Coronary artery (tissue), 2 donors: ENCODE data around the gene SLC39A3.

ENCODE experiments used
- DNase-seq: peaks from one replicate; pipeline ENCODE4 v3.0.0-alpha.2; 2017; ENCODE audit warnings: low spot score
- H3K27ac ChIP-seq, 2 donors: fragments of 200-600 bp; sonication (generic); one replicate each; pipeline ENCODE4 v1.5.1; 2016 to 2019
- H3K4me3 ChIP-seq: fragments of 200-600 bp; sonication (generic); 2 replicates; pipeline ENCODE4 v1.5.1; 2016; ENCODE audit warnings: mild to moderate bottlenecking, moderate library complexity
- CTCF ChIP-seq: fragments of 200-600 bp; sonication (generic); IDR thresholded peaks from one replicate; pipeline ENCODE4 v1.5.1; 2019; ENCODE audit warnings: antibody characterized with exemption

The SLC39A3 gene

DNA sequence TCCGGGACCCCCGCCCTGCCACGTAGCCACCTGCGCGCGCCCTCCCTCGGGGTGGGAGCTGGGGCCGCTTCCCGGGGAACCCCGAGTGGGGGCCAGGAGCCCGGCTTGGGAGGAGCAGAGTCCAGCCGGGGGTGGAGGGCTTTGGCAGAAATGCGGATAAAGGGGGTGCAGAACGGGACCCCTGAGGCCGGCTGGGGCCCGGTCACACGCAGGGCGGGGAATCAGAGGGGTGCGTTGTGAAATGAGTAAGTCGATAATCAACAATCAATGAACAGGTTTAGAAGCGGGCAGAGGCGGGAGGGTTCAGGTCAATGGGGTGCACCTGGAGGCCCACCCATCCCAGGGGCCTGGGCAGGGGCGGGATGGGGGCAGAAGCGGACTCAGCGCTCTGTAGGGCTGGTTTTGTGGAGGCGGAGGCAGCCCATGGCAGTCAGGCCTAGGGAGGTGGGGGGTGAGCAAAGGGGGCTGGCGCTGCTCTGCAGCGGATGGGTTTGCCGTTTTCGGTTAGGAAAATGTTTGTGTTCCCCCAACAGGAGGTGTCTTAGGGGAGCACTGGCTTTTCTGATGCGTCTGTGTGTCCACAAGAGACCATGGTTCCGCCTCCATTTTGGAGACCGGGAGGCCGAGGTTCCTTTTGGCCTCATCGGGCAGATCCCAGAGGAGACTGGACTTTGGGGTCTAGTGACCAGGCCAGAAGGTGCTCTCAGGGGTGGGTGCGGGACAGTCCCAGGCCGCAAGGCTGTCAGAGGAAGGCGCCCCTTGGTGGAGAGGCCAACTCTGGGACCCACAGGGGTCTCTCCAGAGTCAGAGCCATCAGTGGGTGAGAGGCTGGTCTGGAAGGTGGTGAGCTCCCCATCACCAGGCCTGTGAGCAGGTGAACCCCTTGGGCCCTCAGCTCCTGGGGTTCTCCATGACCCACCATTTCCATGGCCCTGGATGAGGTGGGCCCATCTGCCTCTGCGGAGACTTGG is 18.0 kb downstream of the SLC39A3 start:
- no peak for TF ChIP-seq CTCF
- no peak overlapping the region for H3K27ac ChIP-seq
- H3K4me3 ChIP-seq, result peak overlapping the region; percentile 62
- DNase-seq, result no peak

- H3K27ac ChIP-seq, result no peak within 1 kb of the TSS
- peak within 1 kb of the TSS; percentile 62 for H3K4me3 ChIP-seq
- no peak for DNase-seq
- no peak for TF ChIP-seq CTCF
Measured at GRCh38 chr19:2720777-2721569, 18.8 kb downstream of the SLC39A3 start, which contains the start of gene DIRAS1. DIRAS1 (minus strand) TSS chr19:2721372; CDS start chr19:2717806, 3,566 bp downstream.

DNA sequence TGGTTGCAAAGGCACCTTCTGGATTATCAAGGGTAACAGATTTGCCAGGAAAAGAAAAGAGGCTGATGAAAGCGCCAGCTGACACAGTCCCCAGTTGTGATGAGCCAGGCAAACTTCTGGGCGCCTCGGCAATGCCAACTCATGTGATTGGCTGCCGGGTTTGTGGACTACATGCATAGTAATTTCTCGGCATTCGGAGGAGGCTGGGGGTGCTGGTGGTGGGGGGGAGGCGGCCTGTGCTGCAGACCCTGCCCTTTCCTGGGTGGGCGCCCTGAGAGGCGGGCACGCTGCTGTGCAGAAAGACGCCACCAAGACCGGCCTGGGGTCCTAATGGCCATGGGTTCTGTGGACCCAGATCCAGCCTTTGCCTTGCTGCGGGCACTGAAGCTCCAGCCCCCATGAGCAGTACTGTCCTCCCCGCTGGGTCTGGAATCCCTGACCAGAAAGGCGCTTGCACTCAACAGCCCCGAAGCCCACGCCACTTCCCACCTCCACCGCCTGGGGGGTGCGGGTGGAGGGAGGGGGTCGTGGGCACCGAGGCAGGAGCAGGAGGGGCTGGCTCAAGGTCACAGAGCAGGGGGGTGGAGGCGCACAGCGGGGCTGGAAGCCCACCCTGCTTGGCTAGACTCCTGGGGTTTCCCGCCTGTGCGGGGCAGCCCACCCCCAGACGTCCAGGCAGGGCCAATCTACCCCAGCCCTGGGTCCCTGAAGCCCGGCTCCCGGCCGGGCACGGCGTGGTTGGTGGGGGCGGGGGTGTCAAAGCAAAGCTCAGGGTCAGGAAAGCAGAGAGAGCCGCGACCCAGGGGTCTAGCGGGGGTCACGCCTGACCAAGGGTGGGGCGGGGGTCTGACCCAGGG is 19.7 kb downstream of the SLC39A3 start:
- H3K4me3 ChIP-seq, result peak overlapping the region; percentile 62
- no peak for DNase-seq
- no peak overlapping the region for H3K27ac ChIP-seq
- TF ChIP-seq CTCF, result no peak

GRCh38 chr19:2719232-2719735 is 20.5 kb downstream of the SLC39A3 start:
- no peak for DNase-seq
- Histone ChIP-seq H3K27ac (no peak overlapping the region), H3K4me3 (no peak overlapping the region)
- TF ChIP-seq CTCF, result no peak

GRCh38 chr19:2717638-2718541 is 21.9 kb downstream of the SLC39A3 start:
- TF ChIP-seq CTCF, result no peak
- Histone ChIP-seq H3K27ac (no peak overlapping the region), H3K4me3 (no peak overlapping the region)
- DNase-seq, result no peak
